H1 (cell line): ENCODE measurements around the gene DDX59. TPM values are rescaled to one million over a fixed set of nuclear protein-coding genes. Genes with fewer than 3 reads are reported as not detected.

ENCODE experiments used
- ASH2L ChIP-seq: fragments of 200-600, 300-600 bp; sonication (generic); IDR thresholded peaks from one replicate; pipeline ENCODE4 v1.7.1; 2017; ENCODE audit warnings: low read length
- BACH1 ChIP-seq: IDR thresholded peaks from 2 replicates; pipeline ENCODE4 v1.6.1; 2012; ENCODE audit warnings: low read length, improper control_type of control experiment
- BRCA1 ChIP-seq: IDR thresholded peaks from 2 replicates; pipeline ENCODE4 v1.6.1; 2012; ENCODE audit warnings: low read depth, low read length, improper control_type of control experiment
- CREB1 ChIP-seq: IDR thresholded peaks from 2 replicates; pipeline ENCODE4 v1.6.1; 2012; ENCODE audit warnings: inconsistent platforms
- CTBP2 ChIP-seq: IDR thresholded peaks from 2 replicates; pipeline ENCODE4 v1.7.0; 2011; ENCODE audit warnings: borderline replicate concordance, mild to moderate bottlenecking, moderate library complexity, mixed read lengths, low read length; ENCODE audit not compliant: insufficient read depth, insufficient read length
- FOSL1 ChIP-seq: IDR thresholded peaks from 2 replicates; pipeline ENCODE4 v1.6.1; 2011; ENCODE audit warnings: mild to moderate bottlenecking, low read depth, low read length, moderate library complexity; ENCODE audit not compliant: insufficient read depth
- HDAC2 ChIP-seq, 2 experiments: fragments of 300-600 bp in 1 of 2; sonication (generic) in 1 of 2; IDR thresholded peaks; 2 replicates each; pipeline ENCODE4 v1.6.1; 2011 to 2012; ENCODE audit warnings: low read depth in 2 of 2, low read length in 2 of 2, mild to moderate bottlenecking in 2 of 2, moderate library complexity in 2 of 2, borderline replicate concordance in 1 of 2, inconsistent platforms in 1 of 2
- HDAC6 ChIP-seq: IDR thresholded peaks from one replicate; pipeline ENCODE4 v1.7.1; 2012; ENCODE audit warnings: low read depth, mild to moderate bottlenecking, inconsistent platforms, low read length, moderate library complexity
- KDM1A ChIP-seq: fragments of 200-600, 300-600 bp; sonication (generic); IDR thresholded peaks from 2 replicates; pipeline ENCODE4 v1.7.1; 2016; ENCODE audit warnings: mild to moderate bottlenecking, low read length, borderline replicate concordance
- PHF8 ChIP-seq: fragments of 200-600 bp; sonication (generic); conservative IDR thresholded peaks from 2 replicates; pipeline ENCODE4 v1.7.1; 2012; ENCODE audit warnings: low read depth, mild to moderate bottlenecking, inconsistent platforms, low read length, moderate library complexity
- RNF2 ChIP-seq: fragments of 200-900, 300-1000 bp; sonication (generic); IDR thresholded peaks from 2 replicates; pipeline ENCODE4 v1.7.1; 2016; ENCODE audit warnings: borderline replicate concordance, low read depth, mild to moderate bottlenecking, antibody characterized with exemption, low read length; ENCODE audit not compliant: poor library complexity, severe bottlenecking; ENCODE audit errors: missing control alignments
- SAP30 ChIP-seq: fragments of 300-600 bp; sonication (generic); IDR thresholded peaks from 2 replicates; pipeline ENCODE4 v1.7.1; 2012; ENCODE audit warnings: low read length, moderate library complexity, mild to moderate bottlenecking, inconsistent platforms; ENCODE audit not compliant: insufficient read depth, insufficient replicate concordance
- SRF ChIP-seq: IDR thresholded peaks from 2 replicates; pipeline ENCODE4 v1.6.1; 2011; ENCODE audit warnings: mild to moderate bottlenecking, low read depth, low read length, moderate library complexity
- TBP ChIP-seq: IDR thresholded peaks from 2 replicates; pipeline ENCODE4 v1.6.1; 2011; ENCODE audit warnings: low read depth, low read length, improper control_type of control experiment
- YY1 ChIP-seq: IDR thresholded peaks from 2 replicates; pipeline ENCODE4 v1.6.1; 2011; ENCODE audit warnings: low read depth, mild to moderate bottlenecking, low read length
- ZNF274 ChIP-seq: IDR thresholded peaks from 2 replicates; pipeline ENCODE4 v1.7.0; 2012; ENCODE audit warnings: low read length, borderline replicate concordance; ENCODE audit errors: extremely low read depth
- polyA plus RNA-seq, 7 experiments: library from polyadenylated mRNA; depleted of rRNA in 3 of 7; stranded (reverse) in 5 of 7; unstranded in 2 of 7; fragments of >200 nt in 5 of 7; fragments of 200-250 nt in 2 of 7; gene quantifications; 1 replicate in 5 of 7; 2 replicates in 1 of 7; 4 replicates in 1 of 7; pipeline versions ENCODE4 v1.2.1 to v1.2.3, GENCODE V29; 2011 to 2013; ENCODE audit warnings: missing spikeins in 2 of 7, mixed read lengths in 2 of 7
- total RNA-seq: library from RNA; stranded (reverse); fragmentation: NEBNext Ultra II Directional; extraction: Animal tissue kit (Norgen Biotek cat#: 25700); gene quantifications from 2 replicates; pipeline ENCODE4 v1.2.1, GENCODE V29; 2021
- TF ChIP-seq, protein P1 (sequence below), 3 experiments: IDR thresholded peaks; 1 replicate in 2 of 3; 2 replicates in 1 of 3; pipeline versions ENCODE4 v1.5.1 to v1.6.1; 2011; ENCODE audit warnings: low read length in 3 of 3, mild to moderate bottlenecking in 3 of 3, inconsistent platforms in 2 of 3, low read depth in 1 of 3, moderate library complexity in 1 of 3; ENCODE audit not compliant: insufficient read depth in 1 of 3; ENCODE audit errors: control extremely low read depth in 1 of 3
- TF ChIP-seq, protein P2 (sequence below): IDR thresholded peaks from 2 replicates; pipeline ENCODE4 v1.6.1; 2012; ENCODE audit warnings: inconsistent platforms
- TF ChIP-seq, protein P3 (sequence below): IDR thresholded peaks from 2 replicates; pipeline ENCODE4 v1.6.1; 2011; ENCODE audit warnings: low read depth, mild to moderate bottlenecking, low read length; ENCODE audit not compliant: insufficient read depth

DDX59 gene
- total and polyA plus RNA-seq, 2 of the 8 experiments (the other 6 are each of a cell fraction or from before 2014, with no cell fraction given), result 8.3 to 19.4 TPM

DNA sequence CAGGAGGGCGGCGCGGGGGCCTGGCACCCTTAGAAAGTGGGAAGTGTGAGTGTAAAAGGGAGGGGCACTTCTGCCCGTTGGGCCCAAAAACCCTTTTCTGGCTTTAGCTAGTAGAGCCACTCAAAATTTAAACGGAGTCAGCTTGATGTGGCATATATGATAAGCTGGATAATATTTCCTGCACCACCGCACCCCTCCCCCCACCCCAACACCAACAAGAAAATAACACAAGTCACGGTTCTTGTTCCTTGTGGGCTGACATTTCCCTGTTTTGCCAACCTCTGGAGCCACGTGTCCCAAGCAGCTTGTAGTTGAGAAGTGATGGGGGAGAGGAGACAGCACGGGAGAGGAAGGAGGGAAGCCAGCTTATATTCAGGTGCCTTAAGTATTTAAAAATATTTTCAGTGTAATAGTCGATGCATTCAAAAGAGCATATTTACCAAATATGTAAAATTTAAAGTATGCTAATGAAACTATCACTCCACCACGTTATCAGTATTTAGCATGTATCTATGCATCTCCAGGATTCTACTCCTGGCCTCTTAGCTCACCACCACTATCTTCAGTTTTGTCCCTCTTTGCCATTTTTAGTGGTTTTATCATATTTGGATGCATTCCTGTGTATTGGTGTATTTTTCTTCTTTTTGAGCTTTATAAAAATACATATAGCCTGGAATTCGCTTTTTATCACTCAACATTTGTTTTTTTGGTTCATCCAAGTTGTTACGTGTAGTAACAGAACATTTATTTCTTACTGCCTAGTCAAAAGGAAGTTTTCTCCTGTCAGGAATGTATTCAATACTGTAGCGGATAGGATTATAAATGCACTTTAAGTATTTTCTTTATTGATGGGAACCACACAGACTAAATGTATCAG, 773 bp upstream of the DDX59 start (continued):
- TF ChIP-seq RNF2, result no peak
- TF ChIP-seq SRF, result no peak
- no peak for TF ChIP-seq BRCA1
- no peak for TF ChIP-seq HDAC6
- no peak for TF ChIP-seq TBP
- no peak for TF ChIP-seq YY1
- TF ChIP-seq ASH2L, result no peak
- TF ChIP-seq SAP30, result peak; percentile 82
- TF ChIP-seq HDAC2 (IDR thresholded peaks at IDR 0.05; ENCODE audit: borderline replicate concordance in 1 of 2, low read depth in 2 of 2, low read length in 2 of 2), result no peak
- TF ChIP-seq BACH1, result no peak
- no peak for TF ChIP-seq PHF8
- TF ChIP-seq CREB1, result no peak
- TF ChIP-seq KDM1A, result no peak
- TF ChIP-seq, protein P1, sequence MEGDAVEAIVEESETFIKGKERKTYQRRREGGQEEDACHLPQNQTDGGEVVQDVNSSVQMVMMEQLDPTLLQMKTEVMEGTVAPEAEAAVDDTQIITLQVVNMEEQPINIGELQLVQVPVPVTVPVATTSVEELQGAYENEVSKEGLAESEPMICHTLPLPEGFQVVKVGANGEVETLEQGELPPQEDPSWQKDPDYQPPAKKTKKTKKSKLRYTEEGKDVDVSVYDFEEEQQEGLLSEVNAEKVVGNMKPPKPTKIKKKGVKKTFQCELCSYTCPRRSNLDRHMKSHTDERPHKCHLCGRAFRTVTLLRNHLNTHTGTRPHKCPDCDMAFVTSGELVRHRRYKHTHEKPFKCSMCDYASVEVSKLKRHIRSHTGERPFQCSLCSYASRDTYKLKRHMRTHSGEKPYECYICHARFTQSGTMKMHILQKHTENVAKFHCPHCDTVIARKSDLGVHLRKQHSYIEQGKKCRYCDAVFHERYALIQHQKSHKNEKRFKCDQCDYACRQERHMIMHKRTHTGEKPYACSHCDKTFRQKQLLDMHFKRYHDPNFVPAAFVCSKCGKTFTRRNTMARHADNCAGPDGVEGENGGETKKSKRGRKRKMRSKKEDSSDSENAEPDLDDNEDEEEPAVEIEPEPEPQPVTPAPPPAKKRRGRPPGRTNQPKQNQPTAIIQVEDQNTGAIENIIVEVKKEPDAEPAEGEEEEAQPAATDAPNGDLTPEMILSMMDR (IDR thresholded peaks at IDR 0.05; ENCODE audit: control extremely low read depth in 1 of 3, insufficient read depth in 1 of 3, low read depth in 1 of 3, low read length in 3 of 3), result no peak
- no peak for TF ChIP-seq FOSL1
- no peak for TF ChIP-seq CTBP2
- no peak for TF ChIP-seq ZNF274
- TF ChIP-seq, protein P2, sequence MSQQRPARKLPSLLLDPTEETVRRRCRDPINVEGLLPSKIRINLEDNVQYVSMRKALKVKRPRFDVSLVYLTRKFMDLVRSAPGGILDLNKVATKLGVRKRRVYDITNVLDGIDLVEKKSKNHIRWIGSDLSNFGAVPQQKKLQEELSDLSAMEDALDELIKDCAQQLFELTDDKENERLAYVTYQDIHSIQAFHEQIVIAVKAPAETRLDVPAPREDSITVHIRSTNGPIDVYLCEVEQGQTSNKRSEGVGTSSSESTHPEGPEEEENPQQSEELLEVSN, result 0 out of 2 replicates have a peak, but pooled peaks have one; percentile 13
- TF ChIP-seq, protein P3, sequence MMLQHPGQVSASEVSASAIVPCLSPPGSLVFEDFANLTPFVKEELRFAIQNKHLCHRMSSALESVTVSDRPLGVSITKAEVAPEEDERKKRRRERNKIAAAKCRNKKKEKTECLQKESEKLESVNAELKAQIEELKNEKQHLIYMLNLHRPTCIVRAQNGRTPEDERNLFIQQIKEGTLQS, result no peak
